NCI-H2227 (cell line): ENCODE results near the gene HSF5.
"Not testable (repeated sequence)": the region's sequence is repeated elsewhere in the genome, so short reads cannot be mapped to it uniquely, and the experiment has no call there.

Experiments
- DNase-seq: peaks from one replicate; lab custom pipeline; 2025; ENCODE audit not compliant: unreplicated experiment; lab: John Stamatoyannopoulos, UW

HSF5 gene

DNA sequence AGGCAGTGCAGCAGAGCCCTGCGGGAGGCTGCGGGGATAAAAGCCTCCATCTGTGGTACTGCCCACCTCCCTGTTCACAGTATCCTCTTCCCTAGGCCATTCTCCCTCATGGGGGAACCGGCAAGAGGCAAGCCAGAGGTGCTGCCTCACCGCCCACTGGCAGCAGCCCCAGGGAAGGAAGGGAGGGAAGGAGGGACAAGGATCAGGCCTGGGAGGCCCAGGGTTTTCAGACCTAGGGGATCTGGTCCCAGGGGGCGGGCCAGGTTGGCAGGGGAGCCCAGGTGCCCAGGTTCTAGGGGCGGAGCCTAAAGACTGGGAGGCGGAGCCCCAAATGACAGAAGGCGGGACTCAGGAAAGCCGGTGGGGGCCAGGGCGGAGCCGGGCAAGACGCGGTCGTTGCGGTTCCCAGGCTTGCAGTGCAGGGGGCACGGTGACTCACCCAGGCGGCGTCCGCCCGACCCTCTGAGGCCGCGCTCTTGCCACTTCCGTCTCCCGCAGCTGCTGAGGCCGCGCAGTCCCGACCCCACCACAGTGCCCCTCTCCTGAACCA lies 29.2 kb upstream of the HSF5 start:
- no peak for DNase-seq

DNA sequence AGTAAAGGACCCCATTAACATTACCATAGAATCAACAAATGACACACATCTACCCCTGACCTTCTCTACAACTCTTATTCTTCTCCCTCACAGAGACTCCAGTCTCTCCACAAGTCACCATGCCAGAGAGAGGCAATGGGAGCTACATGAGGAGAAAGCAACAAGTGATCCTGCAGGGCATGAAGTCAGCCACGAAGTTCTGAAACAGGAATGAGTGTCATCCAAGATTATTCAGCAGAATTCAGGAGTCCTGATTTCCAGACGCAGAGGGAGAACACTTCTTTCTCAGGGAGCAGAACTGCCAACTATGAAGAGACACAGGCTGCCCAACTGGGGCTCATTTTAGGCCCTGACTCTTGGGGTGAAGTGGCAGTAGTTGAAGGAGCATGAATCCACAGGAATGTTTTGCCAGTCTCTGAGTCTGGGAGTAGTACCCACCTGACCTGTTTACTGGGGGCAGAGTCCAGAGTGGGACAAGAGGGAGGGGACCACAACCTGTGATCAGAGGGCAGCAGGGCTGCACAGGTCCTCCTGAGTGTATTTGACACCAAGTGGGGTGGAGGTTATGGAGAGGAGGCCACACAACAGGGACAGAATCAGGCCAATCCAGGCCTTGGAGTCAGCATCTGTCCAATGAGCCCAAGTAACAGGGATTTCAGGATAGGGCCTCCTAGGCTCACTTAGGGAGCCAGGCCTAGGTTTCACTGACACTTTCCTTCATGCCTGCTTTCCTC lies 28.6 kb upstream of the HSF5 start:
- no peak for DNase-seq

DNA sequence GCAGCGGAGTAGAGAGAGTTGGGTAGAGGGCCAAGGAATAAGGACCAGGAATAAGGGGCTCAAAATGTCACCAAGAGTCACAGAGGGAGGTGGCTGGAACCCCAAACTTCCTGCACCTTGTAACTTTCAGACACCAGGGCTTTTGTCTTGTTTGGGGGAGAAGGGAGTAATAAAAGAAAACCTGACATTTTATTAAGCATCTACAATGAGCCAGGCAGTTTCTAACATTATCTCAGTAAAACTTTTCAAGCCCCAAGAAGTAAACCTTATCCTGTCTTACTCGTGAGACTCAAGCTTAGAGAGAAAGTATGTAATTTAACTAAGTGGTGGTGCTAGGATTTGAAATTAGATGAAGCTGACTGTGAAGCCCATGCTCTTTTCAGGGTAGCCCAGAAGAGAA lies 27.1 kb upstream of the HSF5 start:
- DNase-seq = no peak

DNA sequence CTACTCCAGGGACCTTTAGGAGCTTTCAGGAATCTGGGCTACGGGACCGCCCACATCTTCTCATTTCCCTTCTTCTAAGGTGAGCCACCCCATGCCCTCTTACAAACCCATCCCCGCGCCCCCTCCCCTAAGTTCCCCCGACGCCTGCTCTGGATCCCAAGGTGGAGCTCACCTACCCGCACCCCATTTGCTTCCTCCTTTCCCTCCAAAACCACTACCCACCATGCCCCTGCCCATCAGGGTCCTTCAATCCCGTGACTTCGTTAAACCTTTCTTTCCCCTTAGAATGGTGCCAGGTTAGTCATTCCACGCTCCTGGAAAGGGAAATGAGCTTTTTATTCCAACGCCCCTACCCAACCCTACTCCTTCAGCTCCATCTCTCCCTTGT lies 26.6 kb upstream of the HSF5 start:
- no peak for DNase-seq

DNA sequence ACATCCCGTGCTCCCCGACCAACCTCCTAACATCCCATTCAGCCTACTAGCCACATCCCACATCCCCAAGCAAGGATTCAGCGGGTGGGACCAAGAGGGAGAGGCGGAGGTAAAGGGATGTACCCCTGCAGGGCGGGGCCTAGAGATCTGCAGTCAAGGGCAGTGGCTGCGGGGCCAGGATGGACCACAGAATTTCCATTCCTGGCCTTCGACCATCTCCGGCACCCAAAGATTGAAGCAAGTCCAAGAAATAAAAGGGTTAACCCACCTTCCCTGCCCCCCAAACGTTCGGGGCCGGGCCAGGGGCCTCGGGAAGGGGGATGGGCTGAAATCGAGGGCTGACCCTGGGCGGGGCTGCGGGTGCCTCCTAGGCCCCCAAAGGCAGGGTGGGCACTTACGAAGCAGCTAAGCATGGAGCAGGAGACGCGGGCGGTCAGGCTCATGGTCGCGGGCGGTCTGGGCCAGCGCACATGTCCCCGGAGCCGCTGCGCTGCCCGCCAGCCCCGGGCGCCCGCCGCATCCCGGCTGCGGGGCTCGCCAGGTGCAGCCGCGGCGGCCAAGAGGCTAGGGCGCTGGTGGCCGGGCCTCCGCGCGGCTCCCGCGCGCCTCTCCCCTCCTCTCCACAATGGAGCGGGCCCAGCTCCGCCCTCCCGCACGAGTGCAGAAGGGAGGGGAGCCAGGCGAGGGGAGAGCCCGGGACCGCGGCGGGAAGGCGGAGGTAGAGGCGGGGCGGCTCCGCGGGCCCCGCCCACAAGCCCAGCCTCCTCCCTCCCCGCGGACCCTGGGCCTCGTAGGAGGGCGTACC lies 26.0 kb upstream of the HSF5 start, which contains the start of gene MTMR4:
Gene MTMR4, minus strand, starts transcription at position 674 of the 805 bp plus-strand sequence. Its CDS starts 231 bp downstream, at position 443.
- DNase-seq = peak; percentile 94

DNA sequence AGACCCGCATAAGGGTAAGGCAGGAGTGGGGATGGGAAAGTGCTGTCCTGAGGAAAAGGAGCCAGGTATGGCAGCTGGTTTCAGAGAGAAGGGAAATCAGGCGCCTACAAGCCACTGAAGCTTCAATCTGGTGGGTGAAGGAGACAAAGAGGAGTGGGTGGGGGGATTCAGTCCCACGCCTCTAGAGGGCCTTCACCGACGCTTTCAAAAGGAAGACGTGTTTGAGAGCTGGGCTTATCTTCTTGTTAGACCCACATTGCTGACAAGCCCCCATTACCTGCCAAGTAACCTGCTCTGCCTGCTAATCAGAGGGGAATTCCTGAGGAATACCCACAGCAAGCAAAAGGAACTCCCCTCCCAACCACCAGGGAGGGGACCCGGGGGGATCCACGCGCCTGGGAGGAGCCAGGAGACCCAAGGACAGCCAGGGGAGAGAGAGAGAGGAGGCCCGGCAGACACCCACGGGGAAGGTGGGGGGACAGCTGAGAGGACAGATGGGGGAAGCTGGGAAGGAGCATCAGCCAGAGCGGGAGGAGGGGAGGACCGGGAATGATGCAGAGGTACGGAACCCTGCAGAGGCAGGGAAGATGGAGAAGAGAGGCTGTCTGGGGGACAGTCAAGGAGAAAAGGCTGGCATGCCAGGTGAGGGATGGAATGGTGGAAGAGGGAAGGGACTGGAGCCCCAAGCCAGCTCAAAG lies 25.2 kb upstream of the HSF5 start:
- peak; percentile 57 for DNase-seq

DNA sequence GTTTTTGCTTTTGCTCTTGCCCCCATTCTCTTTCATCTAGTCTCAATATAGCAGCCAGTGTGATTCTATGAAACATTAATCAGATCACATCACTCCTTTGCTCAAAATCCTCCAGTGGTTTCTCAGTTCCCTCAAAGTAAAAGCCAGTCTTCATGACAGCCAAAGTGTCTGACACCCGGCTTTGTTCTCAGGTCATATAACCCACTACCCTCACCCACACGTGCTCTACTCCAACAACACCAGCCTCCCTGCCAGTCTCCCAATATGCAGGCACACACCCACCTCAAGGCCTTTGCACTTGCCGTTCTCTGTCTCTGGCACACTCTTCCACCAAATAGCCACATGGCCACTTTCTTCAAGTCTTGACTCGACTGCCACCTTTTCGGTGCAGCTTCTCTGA lies 21.9 kb upstream of the HSF5 start:
- no peak for DNase-seq

DNA sequence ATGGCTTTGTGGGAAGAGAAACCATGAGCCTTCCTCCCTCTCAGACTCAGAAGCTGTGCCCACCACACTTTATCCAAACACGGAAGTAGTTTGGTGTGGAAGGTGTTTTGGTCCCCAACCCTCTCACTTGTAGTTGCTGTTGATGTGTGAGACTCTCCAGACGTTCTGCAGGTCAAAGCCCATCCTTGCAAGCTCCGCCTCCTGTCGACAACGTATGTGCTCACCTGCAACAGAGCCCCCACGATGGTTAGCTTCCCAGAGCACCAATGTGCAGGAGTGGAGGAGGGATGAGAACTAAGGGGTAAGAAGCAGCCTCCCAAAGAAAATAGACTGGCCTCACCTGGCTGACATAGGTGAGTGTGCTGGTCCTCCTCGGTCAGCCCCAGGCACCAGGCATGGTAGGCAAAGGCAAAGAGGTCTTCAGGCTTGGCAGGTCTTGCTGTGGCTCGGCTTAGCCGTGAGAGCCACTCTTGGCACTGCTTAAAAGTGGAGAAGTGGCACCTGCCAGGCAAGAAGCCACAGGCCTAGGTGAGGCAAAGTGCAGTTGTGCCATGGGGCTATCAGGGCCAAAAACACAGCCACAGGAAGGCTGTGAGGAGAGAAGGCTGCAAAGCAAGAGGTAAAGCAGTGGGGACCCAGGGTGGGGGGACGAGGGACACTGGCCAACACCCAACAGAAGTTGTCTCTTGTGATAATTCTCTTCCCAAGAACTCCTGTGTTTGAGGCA lies 20.3 kb upstream of the HSF5 start:
- DNase-seq = no peak

DNA sequence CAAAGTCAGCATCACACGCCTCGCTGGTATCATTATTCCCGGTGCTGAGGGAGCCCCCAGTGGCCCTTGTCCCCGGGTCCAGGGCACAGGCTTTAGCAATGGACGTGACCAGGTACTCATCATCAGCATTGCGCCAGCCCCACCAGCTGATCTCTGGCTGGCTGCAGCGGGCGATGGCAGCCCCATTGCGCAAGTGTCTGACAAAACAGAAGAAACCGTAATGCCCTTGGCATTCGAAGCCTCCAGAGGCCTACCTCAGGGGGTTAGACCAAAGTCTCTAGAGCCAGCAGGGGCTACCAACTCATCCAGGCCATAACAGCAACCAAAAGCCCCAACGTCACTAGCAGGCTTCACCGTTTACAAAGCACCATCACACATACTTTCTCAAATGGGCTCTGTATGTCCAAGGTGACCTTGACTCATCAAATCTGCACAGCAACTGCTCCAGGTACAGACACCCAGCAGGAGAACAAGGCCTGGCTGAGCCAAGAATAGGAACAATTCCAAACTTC lies 19.0 kb upstream of the HSF5 start:
- no peak for DNase-seq

DNA sequence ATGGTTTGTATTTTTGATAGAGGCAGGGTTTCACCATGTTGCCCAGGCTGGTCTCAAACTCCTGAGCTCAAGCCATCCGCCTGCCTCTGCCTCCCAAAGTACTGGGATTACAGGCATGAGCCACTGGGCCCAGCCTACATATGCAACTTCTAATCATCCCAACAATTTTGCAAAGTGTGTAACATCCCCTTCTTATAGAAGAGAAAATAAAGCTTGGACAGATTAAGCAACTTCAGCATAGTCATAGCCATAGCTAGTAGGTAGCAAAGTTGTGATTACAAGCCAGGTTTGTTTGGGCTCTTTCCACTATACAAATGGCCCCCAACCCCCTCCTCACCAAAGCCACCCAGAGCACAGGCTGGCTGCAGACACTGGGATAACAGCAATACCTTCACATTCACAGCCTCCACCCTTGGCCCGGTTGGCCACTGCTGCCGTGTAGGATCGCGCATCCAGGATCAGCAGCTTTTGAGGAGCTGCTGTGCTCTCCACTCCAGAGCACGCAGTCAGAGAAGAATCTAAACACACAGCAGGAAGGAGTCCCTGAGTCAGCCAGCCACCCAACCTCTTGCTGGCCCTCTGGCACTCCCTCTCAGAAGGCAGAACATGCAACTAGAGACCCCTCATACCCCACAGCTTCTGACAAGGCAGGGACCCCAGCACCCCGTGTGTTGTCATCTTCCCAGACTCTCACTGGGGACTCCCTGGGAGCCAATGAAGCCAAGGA lies 18.3 kb upstream of the HSF5 start:
- DNase-seq = no peak

DNA sequence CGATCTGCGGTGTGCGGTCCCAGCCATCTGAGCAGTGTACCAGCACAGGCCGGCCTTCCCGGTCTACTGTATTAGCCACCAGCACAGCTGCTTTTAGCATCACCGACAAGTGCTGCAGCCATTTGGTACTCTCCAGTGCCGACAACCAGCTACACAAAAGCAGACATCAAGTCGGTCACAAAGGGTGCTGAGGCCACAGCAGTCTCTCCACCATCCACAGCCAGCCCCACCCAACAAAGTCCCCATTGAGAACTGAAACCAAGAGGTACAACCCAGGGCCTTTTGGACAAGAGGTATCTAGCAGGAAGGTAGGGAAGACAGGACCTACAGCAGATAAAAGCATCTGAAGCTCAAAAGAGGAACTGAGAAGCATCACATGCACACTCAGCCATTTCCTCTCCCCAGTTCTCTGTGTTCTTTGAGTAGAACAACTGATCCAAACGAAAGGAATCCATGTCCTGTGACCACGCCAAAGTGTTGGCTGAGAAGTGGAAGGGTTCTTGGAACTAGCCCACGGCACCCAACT lies 16.7 kb upstream of the HSF5 start:
- DNase-seq = no peak

DNA sequence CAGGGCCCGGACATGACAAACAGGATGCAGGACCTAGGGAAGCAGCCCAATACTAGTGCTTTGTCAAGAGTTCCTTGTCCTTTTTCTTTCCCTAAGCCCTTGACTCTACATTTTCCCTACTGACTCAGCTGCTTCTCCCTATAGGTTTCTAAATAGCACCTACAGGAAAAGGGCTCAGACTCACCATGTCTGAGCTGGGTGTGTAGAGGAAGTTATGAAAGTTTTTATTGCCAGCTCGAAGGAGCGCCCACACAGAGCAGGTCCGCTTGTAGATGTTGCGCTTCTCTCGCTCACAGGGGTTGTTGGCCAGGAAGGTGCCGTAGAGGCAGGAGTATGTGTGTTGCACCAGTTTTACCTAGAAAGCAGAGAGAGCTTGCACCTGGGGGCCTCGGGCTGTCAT lies 15.7 kb upstream of the HSF5 start:
- DNase-seq = no peak

DNA sequence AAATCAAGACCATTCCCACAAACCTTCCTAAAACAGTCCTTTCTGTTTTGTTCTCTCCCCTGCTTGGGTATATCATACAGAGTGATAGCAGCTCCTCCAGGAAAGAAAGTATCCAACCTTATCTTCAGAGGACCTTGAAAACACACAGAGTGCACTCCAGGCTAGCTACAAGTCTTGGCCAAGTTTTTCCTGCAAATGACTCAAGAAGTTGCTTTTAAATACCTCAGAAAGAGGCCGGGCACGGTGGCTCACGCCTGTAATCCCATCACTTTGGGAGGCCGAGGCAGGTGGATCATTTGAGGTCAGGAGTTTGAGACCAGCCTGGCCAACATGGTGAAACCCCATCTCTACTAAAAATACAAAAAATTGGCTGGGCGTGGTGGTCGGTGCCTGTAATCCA lies 14.9 kb upstream of the HSF5 start:
- not testable (repeated sequence) for DNase-seq

DNA sequence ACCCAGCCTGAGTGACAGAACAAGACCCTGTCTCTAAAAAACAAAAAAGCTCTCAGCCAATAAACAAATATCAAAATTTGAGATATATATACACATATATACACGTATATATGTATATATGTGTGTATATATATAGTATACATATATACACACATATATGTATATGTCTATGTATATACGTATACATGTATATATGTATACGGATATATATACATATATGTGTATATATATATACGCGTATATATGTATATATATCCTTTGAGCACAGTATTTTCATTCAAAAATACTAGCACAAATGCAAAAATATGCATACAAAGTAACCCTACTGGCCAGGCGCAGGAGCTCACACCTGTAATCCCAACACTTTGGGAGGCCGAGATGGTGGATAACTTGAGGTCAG lies 13.2 kb upstream of the HSF5 start:
- DNase-seq = no peak

DNA sequence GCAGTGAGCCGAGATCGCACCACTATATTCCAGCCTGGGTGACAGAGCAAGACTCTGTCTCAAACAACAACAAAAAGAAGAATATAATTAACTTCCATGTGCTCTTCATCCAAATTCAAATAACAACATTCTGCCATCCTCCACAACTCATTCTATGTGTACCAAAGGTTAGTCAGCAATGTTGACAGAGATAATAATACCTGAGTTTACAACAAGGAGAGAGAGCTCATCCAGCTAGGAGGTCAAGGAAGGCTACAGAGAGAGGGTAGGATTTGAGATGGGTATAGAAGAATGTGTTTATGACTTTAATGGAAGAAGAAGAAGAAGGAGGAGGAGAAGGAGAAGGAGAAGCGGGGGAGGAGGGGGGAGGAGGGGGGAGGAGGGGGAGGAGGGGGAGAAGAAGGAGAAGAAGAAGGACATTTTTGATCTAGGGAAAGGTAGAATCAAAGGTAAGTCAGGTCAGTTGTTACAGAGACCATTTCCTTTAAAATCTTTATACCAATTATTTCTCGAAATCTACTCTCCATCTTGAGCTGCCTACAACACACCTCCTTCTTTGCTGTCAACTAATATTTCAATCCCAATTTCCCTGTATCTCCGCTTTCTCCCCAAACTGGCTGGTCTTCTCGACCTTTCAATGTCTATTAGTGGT lies 10.1 kb upstream of the HSF5 start:
- no peak for DNase-seq

DNA sequence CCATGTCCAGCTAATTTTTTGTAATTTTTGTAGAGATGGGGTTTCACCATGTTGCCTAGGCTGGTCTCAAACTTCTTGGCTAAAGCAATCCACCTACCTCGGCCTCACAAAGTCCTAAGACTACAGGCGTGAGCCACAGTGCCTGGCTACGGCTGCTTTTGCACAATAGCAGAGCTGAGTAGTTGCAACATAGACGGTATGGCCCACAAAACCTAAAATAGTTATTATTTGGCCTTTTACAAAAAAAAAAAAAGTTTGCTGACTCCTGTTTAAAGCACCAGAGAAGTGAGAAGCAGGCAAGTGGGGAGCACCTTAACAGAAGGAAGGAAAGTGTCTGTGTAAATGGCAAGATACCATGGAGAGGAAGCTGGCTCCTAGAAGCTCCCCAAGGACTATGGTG lies 5.3 kb upstream of the HSF5 start:
- no peak for DNase-seq

DNA sequence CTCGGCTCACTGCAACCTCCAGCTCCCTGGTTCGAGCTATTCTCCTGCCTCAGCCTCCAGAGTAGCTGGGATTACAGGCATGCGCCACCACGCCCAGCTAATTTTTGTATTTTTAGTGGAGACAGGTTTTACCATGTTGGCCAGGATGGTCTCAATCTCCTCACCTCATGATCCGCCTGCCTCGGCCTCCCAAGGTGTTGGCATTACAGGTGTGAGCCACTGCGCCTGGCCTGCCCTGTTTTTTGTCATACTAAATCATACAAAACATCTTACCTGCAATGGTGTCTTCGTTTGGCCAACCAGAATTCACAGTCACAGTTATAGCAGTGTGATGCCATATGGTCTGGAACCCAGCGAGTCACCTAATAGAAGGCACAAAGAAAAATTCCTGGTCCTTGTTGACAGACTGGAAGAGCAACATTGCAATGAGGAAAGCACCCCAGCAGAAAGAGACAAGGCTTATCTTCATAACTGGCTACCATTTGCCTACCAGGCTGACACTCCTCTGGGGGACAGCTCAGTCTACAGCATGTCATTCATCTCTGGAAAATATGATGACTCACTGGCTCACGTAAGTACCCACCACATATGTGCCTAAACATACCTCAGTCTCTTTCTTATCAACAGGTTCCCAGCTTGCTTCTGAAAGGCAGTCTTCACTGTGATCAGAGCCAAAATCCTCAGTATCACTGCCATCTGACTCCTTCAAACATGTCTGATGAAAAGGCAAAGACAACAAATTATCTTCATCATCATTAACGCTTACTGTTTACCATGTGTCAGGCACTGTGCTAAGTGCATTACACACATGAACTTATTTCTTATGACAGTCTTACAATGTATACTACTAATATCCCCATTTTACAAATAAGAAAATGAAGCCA lies 4.3 kb upstream of the HSF5 start:
- no peak for DNase-seq

DNA sequence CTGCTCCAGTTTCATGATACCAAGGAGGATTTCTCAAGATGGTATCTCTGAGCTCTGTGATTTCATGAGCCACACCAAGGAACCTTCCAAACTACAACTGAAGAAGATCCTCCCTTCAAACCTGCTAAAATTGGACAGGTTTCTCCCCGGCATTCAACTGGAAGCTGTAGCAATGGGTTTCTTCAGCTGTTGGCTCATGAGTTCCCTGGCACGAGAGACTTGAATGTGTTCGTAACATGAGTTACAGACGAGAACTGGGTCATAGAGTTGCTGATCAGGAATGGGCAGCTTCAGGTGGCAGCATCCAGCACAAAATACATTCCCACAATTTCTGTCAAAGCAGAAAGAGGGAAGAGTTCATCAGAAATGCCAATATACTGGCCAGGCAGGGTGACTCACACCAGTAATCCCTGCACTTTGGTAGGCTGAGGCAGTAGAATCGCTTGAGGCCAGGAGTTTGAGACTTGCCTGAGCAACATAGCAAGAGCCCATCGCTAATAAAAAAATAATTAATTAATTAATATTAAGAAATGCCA lies 3.4 kb upstream of the HSF5 start:
- no peak for DNase-seq
